A549 treated with ZK216348 at 1 μM for 4 hours (cell line): Measurements from ENCODE around the gene XCL2. TPM values are rescaled to one million over a fixed set of nuclear protein-coding genes. Genes with fewer than 3 reads are reported as not detected.

Source experiments
- total RNA-seq: library from RNA; stranded (reverse); fragments of 200-300 nt; extraction: Qiagen RNA extraction; gene quantifications from 5 replicates; pipeline ENCODE4 v1.2.3, GENCODE V29; 2022; ENCODE audit warnings: low read depth

XCL2 gene, protein sequence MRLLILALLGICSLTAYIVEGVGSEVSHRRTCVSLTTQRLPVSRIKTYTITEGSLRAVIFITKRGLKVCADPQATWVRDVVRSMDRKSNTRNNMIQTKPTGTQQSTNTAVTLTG
- total RNA-seq, result not detected in 5 replicates

DNA sequence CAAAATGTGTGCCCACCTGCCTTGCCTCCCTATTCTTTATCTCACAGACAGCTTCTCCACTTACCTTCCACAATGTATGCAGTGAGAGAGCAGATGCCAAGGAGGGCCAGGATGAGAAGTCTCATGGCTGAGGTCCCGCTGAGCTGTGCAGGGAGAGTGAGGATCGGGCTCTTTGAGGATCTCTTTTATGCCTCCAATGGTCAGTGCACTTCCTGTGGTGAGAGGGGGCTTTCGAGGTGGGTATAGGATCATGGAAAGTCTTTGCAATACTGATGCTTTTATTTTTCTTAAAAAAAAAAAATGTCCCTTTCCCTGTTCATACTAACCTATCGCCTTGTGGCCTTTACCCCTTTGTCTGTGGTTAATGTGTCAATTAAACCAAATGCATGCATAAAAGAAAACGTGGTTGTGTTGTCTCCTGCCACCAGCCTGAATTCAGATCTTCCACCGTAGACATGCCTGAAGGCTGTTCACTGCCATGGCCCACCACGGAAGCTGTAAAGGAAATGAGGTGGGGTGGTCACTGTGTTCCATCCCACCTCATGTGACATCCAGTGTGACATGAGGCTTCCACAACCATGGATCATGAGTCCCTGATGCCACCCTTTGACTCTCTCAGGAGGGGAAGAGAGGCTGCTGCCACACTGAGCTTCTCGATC lies at the start of gene XCL2:
Gene XCL2, minus strand, starts transcription at position 158 of the 659 bp plus-strand sequence. Its CDS starts 33 bp downstream, at position 125.

GRCh38 chr1:168576245-168576688 lies 32.5 kb upstream of the XCL2 start, which contains the start of gene XCL1:
Gene XCL1 (plus strand): TSS chr1:168576605. CDS start chr1:168576638, 33 bp downstream.

Other genes starting within 250 kb of the XCL2 start
- gene XCL1, start 32.6 kb upstream of the XCL2 start, total RNA-seq, result not detected in 5 replicates
- not detected in 5 replicates for gene DPT, start 185.2 kb upstream of the XCL2 start, total RNA-seq